Adrenal gland (tissue), 5 donors: ENCODE results near the gene CCDC149.

ENCODE experiments used
- POLR2A ChIP-seq, 2 donors: fragments of 450-650 bp; IDR thresholded peaks; one replicate each; pipeline ENCODE4 v1.6.1; 2017; ENCODE audit warnings: antibody characterized with exemption in 2 of 2, mild to moderate bottlenecking in 2 of 2, moderate library complexity in 1 of 2
- TF ChIP-seq, protein P1 (sequence below), 6 experiments: fragments of 450-650 bp in 4 of 6; fragments of 200-600 bp in 2 of 6; sonication (generic) in 1 of 6; IDR thresholded peaks; 1 replicate in 5 of 6; 2 replicates in 1 of 6; pipeline versions ENCODE4 v1.5.1 to v1.8.0; 2016 to 2021; ENCODE audit warnings: antibody characterized with exemption in 6 of 6, mild to moderate bottlenecking in 2 of 6, moderate library complexity in 1 of 6
- donor health status: DM: no; HTN: no; CAD: no.

DNA sequence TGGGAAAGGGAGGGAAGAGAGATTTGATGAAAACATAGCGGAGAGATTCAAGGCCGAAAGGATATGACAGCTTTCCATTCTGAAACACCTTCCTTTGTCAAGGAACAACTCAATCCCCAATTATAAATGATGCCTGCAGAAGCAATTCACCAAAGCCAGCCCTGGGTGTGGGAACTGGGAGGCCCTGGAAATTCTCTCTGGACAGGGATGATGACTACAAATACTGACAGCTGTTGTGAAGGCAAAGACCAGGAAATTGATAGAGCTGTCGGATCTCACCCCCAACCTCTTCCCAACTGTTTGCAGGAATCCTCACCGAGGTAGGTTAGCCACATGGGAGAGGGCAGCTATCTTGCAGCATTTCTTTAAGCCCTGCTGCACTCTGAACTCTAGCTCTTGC, 54.3 kb downstream of the CCDC149 start:
- TF ChIP-seq, protein P1, sequence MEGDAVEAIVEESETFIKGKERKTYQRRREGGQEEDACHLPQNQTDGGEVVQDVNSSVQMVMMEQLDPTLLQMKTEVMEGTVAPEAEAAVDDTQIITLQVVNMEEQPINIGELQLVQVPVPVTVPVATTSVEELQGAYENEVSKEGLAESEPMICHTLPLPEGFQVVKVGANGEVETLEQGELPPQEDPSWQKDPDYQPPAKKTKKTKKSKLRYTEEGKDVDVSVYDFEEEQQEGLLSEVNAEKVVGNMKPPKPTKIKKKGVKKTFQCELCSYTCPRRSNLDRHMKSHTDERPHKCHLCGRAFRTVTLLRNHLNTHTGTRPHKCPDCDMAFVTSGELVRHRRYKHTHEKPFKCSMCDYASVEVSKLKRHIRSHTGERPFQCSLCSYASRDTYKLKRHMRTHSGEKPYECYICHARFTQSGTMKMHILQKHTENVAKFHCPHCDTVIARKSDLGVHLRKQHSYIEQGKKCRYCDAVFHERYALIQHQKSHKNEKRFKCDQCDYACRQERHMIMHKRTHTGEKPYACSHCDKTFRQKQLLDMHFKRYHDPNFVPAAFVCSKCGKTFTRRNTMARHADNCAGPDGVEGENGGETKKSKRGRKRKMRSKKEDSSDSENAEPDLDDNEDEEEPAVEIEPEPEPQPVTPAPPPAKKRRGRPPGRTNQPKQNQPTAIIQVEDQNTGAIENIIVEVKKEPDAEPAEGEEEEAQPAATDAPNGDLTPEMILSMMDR (IDR thresholded peaks at IDR 0.05), result no peak
- no peak for TF ChIP-seq POLR2A (IDR thresholded peaks at IDR 0.05)
